ENCODE measurements around the gene CSH2. TPM values are rescaled to one million over a fixed set of nuclear protein-coding genes. Genes with fewer than 3 reads are reported as not detected.
A peak's percentile ranks its signal among the peaks of the same experiment; 100 is the strongest.
"Not testable (repeated sequence)": the region's sequence is repeated elsewhere in the genome, so short reads cannot be mapped to it uniquely, and the experiment has no call there.

CSH2 gene
- polyA plus RNA-seq, 1 experiment, result not detected

GRCh38 chr17:63869491-63870291 is 3.8 kb downstream of the CSH2 start:
- peak; percentile 4 for DNase-seq (ENCODE audit: low read depth)
- peak; percentile 32 for TF ChIP-seq CTCF (IDR thresholded peaks at IDR 0.05; ENCODE audit: insufficient read depth, low read depth, low read length)
- H3K36me3 ChIP-seq (ENCODE audit: control insufficient read depth, insufficient read depth, low read length); H3K4me3 ChIP-seq (ENCODE audit: low read depth, low read length); H3K27me3 ChIP-seq (ENCODE audit: control insufficient read depth, insufficient read depth, low read length); POLR2A ChIA-PET: not testable (repeated sequence)
- CTCF ChIA-PET, result interaction anchor here (0.6 to 6.5 kb wide), 9 partner anchors 12 to 27 kb away, joined by 3 to 37 read pairs (median 4); partner anchors contain the start of genes GH2 and SMARCD2

- CTCF ChIA-PET, result interaction anchor here (0.8 to 6.5 kb wide), 16 partner anchors 10 to 637 kb away, joined by 3 to 37 read pairs (median 4); partner anchors contain the start of genes GH2, PSMC5 and SMARCD2
- H3K4me3 ChIP-seq (ENCODE audit: low read depth, low read length); H3K36me3 ChIP-seq (ENCODE audit: control insufficient read depth, insufficient read depth, low read length); POLR2A ChIA-PET; DNase-seq (ENCODE audit: low read depth); H3K27me3 ChIP-seq (ENCODE audit: control insufficient read depth, insufficient read depth, low read length): not testable (repeated sequence)
These were observed 6.9 kb downstream of the CSH2 start for GRCh38 chr17:63866625-63867024.

GRCh38 chr17:63859257-63859656 is 14.2 kb downstream of the CSH2 start:
- Histone ChIP-seq H3K36me3 (ENCODE audit: control insufficient read depth, insufficient read depth, low read length) (no peaks in the 10 kb centered on the region), H3K4me3 (ENCODE audit: low read depth, low read length) (no peak overlapping the region), H3K27me3 (ENCODE audit: control insufficient read depth, insufficient read depth, low read length) (peaks cover 13% of the 10 kb centered on the region)
- DNase-seq (ENCODE audit: low read depth), result no peak
- ChIA-PET CTCF (interaction anchor here (0.6 to 5.2 kb wide), 10 partner anchors 8 to 1648 kb away, joined by 3 to 28 read pairs (median 4); partner anchors contain the start of gene GH2), POLR2A (no interaction called here)
- TF ChIP-seq CTCF (IDR thresholded peaks at IDR 0.05; ENCODE audit: insufficient read depth, low read depth, low read length), result no peak

- CTCF ChIA-PET, result interaction anchor here (0.7 to 4.7 kb wide), 2 partner anchors 9 to 49 kb away, joined by 3 to 28 read pairs; no protein-coding TSS in a partner anchor
- DNase-seq (ENCODE audit: low read depth); POLR2A ChIA-PET; H3K4me3 ChIP-seq (ENCODE audit: low read depth, low read length); H3K36me3 ChIP-seq (ENCODE audit: control insufficient read depth, insufficient read depth, low read length): not testable (repeated sequence)
- peaks cover 14% of the 10 kb centered on the region for H3K27me3 ChIP-seq (ENCODE audit: control insufficient read depth, insufficient read depth, low read length)
These were observed 17.1 kb downstream of the CSH2 start for GRCh38 chr17:63856425-63856824.

- CTCF ChIA-PET, result interaction anchor here (1.5 to 4.7 kb wide), 3 partner anchors 8 to 15 kb away, joined by 4 to 28 read pairs (median 6); no protein-coding TSS in a partner anchor
These were observed 18.3 kb downstream of the CSH2 start for GRCh38 chr17:63855185-63855584.

More at GRCh38 chr17:63855185-63855584, 18.3 kb downstream of the CSH2 start:
- Histone ChIP-seq H3K4me3 (ENCODE audit: low read depth, low read length) (no peak overlapping the region), H3K27me3 (ENCODE audit: control insufficient read depth, insufficient read depth, low read length) (peaks cover 12% of the 10 kb centered on the region), H3K36me3 (ENCODE audit: control insufficient read depth, insufficient read depth, low read length) (no peaks in the 10 kb centered on the region)
- no peak for DNase-seq (ENCODE audit: low read depth)
- no peak for TF ChIP-seq CTCF (IDR thresholded peaks at IDR 0.05; ENCODE audit: insufficient read depth, low read depth, low read length)
- POLR2A ChIA-PET, result no interaction called here
